SH-SY5Y (cell line): ENCODE measurements around the gene SIDT1.

Experiments used
- GATA2 ChIP-seq: IDR thresholded peaks from 2 replicates; pipeline ENCODE4 v1.6.1; 2011; ENCODE audit warnings: mild to moderate bottlenecking, low read depth, low read length
- GATA3 ChIP-seq: IDR thresholded peaks from 2 replicates; pipeline ENCODE4 v1.6.1; 2011; ENCODE audit warnings: low read depth, mild to moderate bottlenecking, low read length, moderate library complexity

Gene SIDT1

DNA sequence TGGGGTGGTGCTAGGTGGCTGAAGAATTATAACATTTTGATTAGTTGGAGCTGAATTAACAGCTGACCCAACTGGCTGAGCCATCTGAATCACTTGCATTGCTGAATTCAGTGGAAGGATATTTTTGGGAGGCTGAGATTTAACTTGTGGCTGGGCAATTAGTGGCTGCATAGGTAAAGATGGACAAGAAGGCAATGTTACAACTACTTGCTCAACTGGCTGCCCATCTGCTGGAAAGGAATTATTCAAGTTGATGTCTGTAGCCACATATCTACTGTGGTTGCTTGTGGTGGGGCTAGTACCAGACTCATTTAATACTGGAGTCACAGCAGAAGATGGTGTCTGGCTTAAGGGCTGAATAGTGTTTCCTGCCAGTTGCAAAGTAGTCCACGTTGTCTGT, 127.6 kb downstream of the SIDT1 start:
- no peak for TF ChIP-seq GATA2
- no peak for TF ChIP-seq GATA3

DNA sequence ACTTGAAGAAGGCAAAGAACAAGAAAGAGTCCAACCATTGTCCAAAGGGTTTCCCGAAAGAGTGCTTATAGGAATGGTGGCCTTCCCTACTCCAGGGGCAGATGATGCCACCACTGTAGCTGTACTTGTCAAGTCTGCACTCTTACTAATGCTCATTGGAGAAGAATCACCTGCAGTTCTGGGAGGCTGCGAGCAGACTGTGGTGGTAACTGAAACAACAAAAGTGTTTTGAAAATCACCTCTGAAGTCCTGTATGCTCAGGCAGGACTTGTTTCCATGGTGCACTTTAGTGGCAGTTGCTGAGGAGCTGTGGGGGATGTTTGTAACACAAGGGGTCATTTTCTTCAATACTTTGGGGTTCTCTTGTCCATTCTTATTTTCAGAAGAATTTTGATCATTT, 128.1 kb downstream of the SIDT1 start:
- TF ChIP-seq GATA3 (no peak), GATA2 (no peak)

DNA sequence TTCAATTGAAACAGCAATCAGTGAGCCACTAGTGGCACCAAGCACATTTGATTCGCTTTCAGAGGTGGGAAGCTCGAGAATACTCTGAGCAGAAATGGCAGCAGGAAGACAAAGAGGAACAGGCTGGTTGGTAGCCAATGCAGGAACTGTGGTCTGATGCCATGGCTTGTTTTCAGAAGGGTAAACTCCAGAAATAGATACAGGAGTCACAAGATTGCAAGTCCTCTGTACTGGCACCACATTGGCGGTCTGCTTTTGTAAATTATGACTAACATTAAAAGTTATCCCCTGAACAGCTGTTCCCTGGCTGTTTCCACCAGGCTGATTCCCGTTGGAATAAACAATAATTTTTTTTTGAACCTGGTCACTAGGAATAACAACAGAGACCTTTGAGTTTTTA, 128.5 kb downstream of the SIDT1 start:
- no peak for TF ChIP-seq GATA3

DNA sequence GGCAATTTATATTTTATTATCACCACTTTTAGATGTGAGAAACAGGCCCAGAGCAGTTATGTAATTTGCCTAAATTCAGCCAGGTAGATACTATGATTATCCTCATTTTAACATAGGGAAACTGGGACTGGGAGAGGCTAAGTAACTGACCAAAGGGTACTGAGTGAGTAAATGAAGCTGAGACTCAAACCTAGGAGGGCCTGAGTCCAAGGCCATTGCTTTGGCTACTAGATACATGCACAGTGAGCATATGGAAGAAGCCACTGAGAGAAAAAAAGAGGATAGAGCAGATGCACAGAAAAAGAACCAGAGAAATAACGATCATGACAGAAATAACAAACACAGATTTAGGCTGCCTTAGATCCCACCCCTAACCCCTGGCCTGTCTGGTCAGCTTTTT, 130.5 kb downstream of the SIDT1 start:
- TF ChIP-seq GATA2, result no peak
- no peak for TF ChIP-seq GATA3

DNA sequence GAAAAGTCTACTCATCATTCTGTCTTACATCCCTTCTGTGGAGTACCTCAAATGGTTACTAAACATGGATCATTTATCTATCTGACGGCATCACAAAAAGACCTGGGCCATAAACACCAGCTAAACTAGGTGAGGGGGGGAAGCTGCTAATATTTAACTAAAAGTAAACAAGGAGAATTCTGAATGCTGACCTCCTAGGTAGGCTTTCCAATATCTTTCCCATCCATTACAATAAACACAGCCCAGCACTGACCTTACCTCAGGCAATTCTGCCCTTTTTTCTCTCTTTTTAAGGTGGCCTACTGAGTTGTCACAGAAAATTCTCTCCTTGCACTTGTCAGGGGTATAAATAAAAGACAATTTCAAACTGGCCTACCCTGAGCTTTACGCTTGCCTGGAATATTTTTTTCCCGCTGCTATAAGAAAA, 131.0 kb downstream of the SIDT1 start:
- TF ChIP-seq GATA3 (no peak), GATA2 (no peak)

DNA sequence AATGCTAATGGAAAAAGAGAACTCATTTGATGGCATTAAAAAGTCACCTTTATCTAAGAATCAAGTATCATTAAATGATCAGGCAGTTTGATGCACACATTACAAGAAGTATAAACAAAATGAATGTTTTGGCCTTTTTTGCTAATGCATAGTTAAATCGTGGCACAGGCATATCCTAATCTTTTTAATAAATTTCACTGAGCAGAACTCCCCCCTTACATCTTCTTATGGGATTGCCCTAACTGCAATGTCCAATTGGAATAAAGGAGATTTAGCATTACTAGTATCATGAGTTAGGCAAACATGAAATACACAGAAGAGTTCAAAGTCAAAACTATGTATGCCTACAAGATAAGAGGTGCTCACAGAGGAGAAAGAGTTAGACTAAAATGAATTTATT, 131.4 kb downstream of the SIDT1 start:
- TF ChIP-seq GATA2 (no peak), GATA3 (no peak)

DNA sequence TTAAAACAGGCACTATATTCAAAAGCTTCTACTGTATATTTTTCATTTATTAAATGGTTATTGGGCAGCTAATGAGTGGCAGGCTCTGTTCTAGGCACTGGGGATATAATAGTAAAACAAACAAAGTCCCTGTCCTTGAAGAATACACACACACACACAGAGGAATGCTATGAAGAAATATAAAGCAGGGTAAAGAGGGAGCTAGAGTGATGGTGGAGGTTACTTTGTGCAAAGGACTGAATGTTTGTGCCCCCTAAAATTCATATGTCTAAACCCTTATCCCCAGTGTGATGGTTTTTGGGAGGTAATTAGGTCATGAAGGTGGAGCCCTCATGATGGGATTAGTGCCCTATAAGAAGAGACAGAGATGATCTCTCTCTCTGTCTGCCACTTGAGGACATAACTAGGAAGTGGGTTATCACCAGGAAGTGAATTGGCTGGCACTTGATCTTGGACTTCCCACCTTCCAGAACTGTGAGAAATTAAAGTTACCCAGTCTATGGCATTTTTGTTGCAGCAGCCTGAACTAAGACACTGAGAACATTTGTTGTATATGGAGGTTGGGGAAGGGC, 132.3 kb downstream of the SIDT1 start:
- TF ChIP-seq GATA2, result no peak
- no peak for TF ChIP-seq GATA3

DNA sequence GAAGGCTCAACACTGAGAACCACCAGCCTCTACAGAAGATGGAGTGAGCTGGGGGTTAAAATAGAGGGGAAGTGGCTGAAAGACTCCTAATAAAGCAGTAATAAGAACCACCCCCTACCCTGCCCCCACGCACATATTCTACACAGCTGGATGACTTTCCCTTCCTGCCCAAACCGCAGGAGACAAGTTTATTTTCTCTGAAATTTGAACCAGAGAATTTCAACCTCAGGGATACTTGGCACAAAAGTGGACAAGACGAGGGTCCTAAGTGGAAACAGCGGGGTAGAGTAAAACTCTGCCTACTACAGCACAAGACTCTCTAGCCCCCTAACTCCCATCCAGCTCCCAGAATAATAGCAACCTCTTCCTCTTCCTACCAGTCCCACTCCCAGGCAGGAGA, 135.7 kb downstream of the SIDT1 start:
- TF ChIP-seq GATA3 (no peak), GATA2 (no peak)

DNA sequence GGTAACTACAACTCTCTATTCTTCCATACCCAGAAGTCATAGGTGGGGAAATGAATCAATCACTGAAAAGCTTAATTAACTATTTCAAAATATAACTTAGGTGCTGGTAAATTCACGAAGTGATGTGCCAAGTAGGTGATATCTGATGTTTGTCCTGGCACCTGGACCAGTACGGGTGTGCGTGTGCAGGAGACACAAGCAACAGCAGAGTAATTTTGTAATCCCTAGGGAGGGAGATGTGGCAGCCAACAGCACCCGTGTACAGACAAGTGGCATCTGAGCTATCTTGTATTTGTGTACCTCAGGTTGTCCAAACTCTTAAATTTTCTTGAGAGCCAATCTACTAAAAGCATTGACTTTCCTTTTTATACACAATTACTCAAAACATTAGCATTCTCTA, 141.2 kb downstream of the SIDT1 start:
- TF ChIP-seq GATA2 (no peak), GATA3 (no peak)

DNA sequence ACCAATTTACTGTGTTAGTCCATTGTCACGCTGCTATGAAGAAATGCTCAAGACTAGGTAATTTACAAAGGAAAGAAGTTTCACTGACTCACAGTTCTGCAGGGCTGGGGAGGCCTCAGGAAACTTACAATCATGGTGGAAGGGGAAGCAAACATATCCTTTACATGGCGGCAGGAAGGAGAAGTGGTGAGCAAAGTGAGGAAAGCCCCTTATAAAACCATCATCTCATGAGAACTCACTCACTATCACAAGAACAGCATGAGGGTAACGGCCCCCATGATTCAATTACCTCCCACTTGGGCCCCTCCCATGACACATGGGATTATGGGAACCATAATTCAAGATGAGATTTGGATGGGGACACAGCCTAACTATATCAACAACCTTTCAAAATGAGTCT, 143.9 kb downstream of the SIDT1 start:
- TF ChIP-seq GATA3 (no peak), GATA2 (no peak)

DNA sequence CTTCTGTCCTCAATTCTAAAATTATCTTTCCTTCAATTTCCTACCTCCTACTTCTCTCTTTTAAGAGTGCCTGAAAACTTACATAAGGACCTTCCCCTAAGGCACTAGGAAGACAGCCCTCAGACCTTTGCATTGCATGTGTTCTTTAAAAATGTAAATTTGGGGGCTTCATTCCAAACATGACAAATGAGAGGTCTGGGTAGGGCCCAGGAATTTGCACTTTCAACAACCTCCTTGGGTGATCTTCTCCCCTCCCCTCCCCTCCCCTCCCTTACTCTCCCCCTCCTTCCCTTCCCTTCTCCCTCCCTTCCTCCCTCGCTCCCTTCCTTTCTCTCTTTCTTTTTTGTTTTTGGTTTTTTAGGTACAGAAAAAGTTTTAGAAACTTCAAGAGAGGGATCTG, 145.4 kb downstream of the SIDT1 start:
- TF ChIP-seq GATA3 (no peak), GATA2 (no peak)

DNA sequence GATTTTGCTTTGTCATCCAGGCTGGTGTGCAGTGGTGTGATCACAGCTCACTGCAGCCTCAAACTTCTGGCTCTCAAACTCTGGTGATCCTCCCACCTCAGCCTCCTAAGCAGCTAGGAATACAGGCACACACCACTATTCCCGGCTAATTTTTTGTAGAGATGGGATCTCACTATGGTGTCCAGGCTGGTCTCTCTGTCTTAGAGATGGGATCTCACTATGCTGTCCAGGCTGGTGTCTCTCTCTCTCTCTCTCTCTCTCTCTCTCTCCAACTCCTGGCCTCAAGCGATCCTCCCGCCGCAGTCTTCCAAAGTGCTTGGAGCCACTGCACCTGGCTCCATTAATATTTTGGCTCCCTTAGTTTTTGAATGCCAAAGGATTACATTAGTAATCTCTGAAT, 146.4 kb downstream of the SIDT1 start:
- TF ChIP-seq GATA3, result no peak
- no peak for TF ChIP-seq GATA2
